22Rv1 (cell line): ENCODE results near the gene ARAP2.

Experiments used
- H3K27ac ChIP-seq: fragments of 450-650 bp; 2 replicates; pipeline ENCODE4 v1.5.1; 2017
- ZFX ChIP-seq: fragments of 450-650 bp; IDR thresholded peaks from 2 replicates; pipeline ENCODE4 v1.6.1; 2017; ENCODE audit warnings: antibody characterized with exemption, borderline replicate concordance
- TF ChIP-seq, protein P1 (sequence below): fragments of 450-650 bp; IDR thresholded peaks from 2 replicates; pipeline ENCODE4 v1.5.1; 2017; ENCODE audit warnings: mild to moderate bottlenecking

The ARAP2 gene, protein sequence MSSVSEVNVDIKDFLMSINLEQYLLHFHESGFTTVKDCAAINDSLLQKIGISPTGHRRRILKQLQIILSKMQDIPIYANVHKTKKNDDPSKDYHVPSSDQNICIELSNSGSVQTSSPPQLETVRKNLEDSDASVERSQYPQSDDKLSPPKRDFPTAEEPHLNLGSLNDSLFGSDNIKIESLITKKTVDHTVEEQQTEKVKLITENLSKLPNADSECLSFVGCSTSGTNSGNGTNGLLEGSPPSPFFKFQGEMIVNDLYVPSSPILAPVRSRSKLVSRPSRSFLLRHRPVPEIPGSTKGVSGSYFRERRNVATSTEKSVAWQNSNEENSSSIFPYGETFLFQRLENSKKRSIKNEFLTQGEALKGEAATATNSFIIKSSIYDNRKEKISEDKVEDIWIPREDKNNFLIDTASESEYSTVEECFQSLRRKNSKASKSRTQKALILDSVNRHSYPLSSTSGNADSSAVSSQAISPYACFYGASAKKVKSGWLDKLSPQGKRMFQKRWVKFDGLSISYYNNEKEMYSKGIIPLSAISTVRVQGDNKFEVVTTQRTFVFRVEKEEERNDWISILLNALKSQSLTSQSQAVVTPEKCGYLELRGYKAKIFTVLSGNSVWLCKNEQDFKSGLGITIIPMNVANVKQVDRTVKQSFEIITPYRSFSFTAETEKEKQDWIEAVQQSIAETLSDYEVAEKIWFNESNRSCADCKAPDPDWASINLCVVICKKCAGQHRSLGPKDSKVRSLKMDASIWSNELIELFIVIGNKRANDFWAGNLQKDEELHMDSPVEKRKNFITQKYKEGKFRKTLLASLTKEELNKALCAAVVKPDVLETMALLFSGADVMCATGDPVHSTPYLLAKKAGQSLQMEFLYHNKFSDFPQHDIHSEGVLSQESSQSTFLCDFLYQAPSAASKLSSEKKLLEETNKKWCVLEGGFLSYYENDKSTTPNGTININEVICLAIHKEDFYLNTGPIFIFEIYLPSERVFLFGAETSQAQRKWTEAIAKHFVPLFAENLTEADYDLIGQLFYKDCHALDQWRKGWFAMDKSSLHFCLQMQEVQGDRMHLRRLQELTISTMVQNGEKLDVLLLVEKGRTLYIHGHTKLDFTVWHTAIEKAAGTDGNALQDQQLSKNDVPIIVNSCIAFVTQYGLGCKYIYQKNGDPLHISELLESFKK (N-terminal part only)

DNA sequence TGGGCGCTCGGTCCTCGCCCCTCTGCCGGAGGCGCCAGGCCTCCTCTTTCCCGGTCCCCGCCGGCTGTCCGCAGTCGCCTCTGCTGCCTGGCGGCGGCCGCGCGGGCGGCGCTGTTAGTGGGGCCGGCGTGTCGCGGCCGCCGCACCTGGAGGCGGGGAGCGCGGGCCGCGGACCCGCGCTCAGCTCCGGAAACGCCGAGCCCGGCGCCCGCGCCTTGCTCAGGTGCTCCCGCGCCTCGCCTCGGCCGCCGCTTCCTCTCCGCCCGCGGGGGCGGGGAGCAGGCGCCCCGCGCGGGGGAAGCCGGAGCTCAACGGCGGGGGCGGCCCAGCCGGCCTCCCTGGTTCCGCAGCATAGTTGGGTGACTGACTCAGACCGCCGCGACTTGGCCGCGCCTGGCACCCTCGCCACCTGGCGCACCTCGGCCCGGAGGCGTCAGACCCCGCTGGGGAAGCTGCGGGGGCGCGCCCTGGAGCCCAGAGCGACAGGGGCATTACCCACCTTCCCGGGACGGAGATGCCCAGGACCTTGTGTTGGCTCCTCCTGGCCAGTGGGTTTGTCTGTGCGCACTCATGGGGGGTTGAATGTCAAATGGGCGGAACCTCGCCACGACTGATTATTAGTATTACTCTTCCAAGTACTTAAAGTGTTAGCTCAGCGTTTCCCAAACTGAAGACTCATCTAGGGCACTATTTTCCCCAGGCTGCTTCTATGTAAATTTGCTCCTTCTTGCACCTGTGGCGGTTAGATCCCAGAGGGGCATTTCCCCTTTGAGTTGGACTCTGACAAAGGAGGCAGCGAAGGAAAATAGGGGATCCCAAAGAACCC is at the start of gene ARAP2:
ARAP2 (minus strand) TSS at position 258 of the 826 bp plus-strand sequence. CDS start 15,028 bp downstream, outside the sequence.
- TF ChIP-seq, protein P1, sequence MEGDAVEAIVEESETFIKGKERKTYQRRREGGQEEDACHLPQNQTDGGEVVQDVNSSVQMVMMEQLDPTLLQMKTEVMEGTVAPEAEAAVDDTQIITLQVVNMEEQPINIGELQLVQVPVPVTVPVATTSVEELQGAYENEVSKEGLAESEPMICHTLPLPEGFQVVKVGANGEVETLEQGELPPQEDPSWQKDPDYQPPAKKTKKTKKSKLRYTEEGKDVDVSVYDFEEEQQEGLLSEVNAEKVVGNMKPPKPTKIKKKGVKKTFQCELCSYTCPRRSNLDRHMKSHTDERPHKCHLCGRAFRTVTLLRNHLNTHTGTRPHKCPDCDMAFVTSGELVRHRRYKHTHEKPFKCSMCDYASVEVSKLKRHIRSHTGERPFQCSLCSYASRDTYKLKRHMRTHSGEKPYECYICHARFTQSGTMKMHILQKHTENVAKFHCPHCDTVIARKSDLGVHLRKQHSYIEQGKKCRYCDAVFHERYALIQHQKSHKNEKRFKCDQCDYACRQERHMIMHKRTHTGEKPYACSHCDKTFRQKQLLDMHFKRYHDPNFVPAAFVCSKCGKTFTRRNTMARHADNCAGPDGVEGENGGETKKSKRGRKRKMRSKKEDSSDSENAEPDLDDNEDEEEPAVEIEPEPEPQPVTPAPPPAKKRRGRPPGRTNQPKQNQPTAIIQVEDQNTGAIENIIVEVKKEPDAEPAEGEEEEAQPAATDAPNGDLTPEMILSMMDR = peak; percentile 48
- TF ChIP-seq ZFX = no peak
- peak within 1 kb of the TSS; percentile 64 for H3K27ac ChIP-seq

DNA sequence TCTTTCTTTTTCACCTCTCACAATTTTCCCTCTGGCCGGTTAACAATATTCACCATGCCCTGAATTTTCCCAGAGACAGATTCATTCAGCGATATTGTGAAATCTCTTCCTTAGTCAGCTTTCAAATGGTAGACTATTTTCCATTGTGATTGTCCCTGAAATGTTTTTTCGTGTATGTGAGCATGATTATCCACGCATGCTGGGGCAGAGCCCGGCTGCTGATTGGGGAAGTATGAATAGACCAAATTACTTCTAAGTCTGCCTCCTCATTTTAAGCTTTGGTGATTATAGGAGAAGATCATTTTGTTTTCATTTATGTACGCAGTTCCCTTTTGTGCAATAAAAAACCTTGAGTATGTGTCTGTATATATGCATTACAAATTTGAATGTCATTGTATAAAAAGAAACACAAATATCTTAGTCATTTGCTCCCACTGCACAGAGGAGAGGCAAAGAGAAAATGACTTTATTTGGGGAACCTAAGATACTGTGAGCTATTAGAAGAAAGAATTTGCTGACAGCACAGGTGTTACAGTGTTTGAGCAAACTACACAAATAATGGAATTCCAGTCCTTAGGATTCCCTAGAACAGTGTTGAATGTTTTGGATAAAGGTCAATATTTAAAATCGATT is 48.4 kb upstream of the ARAP2 start:
- TF ChIP-seq, protein P1 = no peak
- no peak for TF ChIP-seq ZFX

DNA sequence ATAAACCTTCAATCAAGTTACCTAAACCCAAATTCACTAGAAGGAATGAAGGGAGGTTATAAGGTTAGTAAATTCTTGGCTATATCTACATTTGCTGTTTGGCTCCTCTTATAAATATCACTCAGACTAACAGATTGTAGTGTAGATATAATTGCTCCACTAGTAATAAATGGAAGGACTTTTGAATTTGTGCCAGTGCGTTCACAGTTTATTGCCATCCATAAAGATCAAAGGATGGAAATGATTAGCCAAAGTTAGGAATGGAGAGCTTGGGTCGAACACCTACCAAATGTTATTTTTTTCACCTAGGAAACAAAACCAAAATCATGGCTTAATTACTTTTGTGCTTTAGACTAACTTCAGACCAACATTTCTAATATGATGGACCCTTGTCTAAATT is 46.3 kb upstream of the ARAP2 start:
- no peak overlapping the region for H3K27ac ChIP-seq
- TF ChIP-seq, protein P1 = no peak
- no peak for TF ChIP-seq ZFX

More for the DNA sequence above, 48.4 kb upstream of the ARAP2 start:
- H3K27ac ChIP-seq = no peak overlapping the region

DNA sequence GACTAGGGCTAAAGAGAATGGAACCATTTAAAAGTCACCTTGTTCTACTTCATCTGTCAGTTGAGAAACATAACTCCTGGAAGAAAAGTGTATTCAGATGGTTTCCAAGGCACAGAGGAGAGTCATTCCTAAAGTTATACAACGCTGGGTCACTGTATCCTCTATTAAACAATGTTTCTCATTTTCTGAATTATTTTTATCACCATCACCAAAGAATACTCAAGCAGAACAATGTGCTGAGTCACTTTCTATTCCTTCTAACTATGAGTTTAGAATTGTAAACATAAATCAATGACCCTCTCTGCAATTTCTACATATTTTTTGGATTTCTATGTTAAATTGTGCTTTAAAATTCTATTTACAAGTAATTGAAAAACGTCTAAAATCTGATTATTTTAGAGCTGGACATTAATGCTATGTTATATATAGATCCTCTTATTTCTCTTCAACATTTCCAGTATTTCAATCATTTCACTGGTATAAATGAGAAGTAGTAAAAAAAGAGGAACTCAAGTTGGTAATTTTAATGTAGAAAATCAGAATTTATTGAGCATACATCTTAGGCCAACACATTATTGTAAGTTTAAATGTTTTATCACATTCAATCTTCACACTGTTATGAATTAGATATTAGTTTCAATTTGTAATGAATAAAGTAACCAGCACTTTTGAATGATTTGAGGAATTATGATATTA is 44.6 kb upstream of the ARAP2 start:
- no peak for TF ChIP-seq ZFX
- TF ChIP-seq, protein P1 = no peak
- H3K27ac ChIP-seq = no peak overlapping the region

DNA sequence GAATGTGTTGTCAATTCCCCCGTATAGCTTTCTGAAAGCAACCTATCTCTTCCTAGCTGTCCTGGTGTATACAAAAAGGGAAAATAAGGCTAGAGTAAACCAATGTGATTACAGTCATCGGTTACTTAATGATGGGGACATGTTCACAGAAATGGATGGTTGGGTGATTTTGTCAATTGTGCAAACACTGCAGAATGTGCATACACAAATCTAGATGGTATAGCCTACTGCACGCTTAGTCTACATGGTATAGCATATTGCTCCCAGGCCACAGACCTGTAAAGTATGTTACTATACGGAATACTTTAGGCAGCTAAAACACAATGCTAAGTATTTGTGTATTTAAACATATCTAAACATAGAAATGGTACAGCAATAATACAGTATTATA is 42.2 kb upstream of the ARAP2 start:
- H3K27ac ChIP-seq = no peak overlapping the region
- TF ChIP-seq ZFX = no peak

DNA sequence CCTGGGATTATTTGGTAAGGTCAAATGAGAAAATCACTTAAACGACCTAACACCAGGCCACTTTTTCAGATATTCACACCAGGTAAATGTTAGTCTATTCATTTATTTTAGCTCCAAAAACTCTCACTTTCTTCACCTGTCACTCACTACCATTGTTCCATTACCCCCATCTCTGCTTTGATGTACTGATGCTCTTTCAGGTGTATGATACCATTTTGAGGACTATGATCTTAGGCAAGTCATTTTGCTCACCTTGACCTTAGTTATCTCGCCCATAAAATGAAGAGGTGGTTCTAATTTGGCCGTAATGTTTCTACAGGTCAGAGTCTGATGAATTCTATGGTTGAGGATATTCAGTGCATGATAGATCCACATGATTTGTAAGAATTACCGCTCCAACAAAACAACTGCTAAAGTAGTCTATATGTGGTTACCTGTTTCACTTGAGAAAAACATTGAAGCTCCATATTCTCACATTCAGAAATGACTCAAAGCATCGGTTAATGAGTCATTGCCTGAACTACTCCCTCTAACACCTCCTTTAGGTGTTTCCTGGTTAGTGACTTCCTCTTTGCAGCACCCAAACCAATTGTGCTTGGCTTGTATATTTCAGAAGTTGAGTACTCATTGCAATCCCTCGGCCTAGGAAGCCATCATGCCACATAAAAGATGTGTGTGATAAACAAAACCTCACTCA is 41.6 kb upstream of the ARAP2 start:
- no peak overlapping the region for H3K27ac ChIP-seq
- TF ChIP-seq ZFX = no peak
- TF ChIP-seq, protein P1 = no peak
